ENCODE measurements around the gene IGDCC3.

Gene IGDCC3

GRCh38 chr15:65327651-65328393 lies 50.0 kb downstream of the IGDCC3 start:
- DNase-seq (ENCODE audit: low read depth): no peak

GRCh38 chr15:65326818-65327217 lies 51.0 kb downstream of the IGDCC3 start:
- DNase-seq (ENCODE audit: low read depth): no peak

- DNase-seq (ENCODE audit: low read depth): no peak
These were observed 51.7 kb downstream of the IGDCC3 start for GRCh38 chr15:65326117-65326526.

- DNase-seq (ENCODE audit: low read depth): no peak
These were observed 54.7 kb downstream of the IGDCC3 start for GRCh38 chr15:65323071-65323511.

DNA sequence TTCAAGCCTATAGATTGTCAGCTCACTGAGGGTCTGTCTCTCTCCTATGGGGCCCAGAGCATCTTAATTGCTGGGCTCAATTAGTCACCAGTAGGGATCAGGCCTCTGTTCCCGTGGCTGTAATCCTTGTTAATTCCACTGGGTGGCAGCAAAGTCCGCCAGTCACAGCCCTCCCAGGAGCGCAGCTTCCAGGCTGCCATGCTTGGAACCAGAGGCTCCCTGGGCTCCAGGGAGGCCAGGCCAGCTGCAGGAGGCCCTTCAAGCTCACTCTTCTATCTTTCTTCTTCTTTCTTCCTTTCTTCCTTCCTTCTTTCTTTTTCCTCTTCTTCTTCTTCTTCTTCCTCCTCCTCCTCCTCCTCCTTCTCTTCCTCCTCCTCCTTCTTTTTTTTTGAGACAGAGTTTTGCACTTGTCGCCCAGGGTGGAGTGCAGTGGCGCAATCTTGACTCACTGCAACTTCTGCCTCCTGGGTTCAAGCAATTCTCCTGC lies 58.9 kb downstream of the IGDCC3 start:
- DNase-seq (ENCODE audit: low read depth): no peak

GRCh38 chr15:65312400-65312916 lies 65.3 kb downstream of the IGDCC3 start:
- no peak for DNase-seq (ENCODE audit: low read depth)

GRCh38 chr15:65311760-65312159 lies 66.0 kb downstream of the IGDCC3 start:
- no peak for DNase-seq (ENCODE audit: low read depth)

DNA sequence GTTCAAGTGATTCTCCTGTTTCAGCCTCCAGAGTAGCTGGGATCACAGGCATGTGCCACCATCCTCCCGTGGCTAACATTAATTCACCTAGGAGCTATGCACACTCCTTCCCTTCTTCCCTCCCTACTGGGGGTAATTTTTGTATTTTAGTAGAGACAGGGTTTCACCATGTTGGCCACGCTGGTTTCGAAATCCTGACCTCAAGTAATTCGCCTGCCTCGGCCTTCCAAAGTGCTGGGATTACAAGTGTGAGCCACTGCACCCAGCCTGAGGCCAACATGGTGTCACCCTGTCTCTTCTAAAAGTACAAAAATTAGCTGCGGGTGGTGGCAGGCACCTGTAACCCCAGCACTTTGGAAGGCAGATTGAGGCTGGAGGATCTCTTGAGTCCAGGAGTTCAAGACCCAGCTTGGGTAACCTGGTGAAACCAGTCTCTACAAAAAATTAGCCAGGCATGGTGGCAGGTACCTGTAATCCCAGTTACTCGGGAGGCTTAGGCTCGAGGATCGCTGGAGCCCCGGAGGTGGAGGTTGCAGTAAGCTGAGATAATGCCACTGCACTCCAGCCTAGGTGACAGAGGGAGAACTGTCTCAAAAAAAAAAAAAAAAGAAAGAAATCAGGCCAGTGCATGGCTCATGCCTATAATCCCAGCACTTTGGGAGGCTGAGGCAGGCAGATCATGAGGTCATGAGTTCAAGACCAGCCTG lies 67.2 kb downstream of the IGDCC3 start:
- no peak for DNase-seq (ENCODE audit: low read depth)

- DNase-seq (ENCODE audit: low read depth): no peak
These were observed 67.9 kb downstream of the IGDCC3 start for GRCh38 chr15:65309882-65310418.

- no peak for DNase-seq (ENCODE audit: low read depth)
These were observed 69.8 kb downstream of the IGDCC3 start for GRCh38 chr15:65307978-65308377.

DNA sequence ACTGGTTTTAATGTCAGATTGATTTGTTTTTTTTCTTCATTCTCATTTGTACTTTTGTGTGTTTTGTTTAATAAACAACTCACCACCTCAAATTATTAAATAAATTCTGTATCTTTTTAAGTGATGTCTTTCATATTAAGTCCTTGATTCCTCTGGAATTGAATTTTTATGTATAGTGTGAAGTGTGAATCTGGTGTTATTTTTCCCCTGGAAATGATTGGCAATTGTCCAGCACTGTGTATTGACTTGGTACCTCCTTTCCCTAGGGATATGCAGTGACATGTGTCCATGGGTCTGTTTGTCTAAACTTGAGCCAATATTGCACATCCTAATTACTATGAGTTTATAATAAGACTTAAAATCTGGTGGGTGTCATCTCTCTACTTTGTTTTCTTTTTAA lies 71.3 kb downstream of the IGDCC3 start:
- no peak for DNase-seq (ENCODE audit: low read depth)

- DNase-seq (ENCODE audit: low read depth): no peak
These were observed 72.0 kb downstream of the IGDCC3 start for GRCh38 chr15:65305776-65306175.

GRCh38 chr15:65305150-65305758 lies 72.5 kb downstream of the IGDCC3 start:
- DNase-seq (ENCODE audit: low read depth): no peak

DNA sequence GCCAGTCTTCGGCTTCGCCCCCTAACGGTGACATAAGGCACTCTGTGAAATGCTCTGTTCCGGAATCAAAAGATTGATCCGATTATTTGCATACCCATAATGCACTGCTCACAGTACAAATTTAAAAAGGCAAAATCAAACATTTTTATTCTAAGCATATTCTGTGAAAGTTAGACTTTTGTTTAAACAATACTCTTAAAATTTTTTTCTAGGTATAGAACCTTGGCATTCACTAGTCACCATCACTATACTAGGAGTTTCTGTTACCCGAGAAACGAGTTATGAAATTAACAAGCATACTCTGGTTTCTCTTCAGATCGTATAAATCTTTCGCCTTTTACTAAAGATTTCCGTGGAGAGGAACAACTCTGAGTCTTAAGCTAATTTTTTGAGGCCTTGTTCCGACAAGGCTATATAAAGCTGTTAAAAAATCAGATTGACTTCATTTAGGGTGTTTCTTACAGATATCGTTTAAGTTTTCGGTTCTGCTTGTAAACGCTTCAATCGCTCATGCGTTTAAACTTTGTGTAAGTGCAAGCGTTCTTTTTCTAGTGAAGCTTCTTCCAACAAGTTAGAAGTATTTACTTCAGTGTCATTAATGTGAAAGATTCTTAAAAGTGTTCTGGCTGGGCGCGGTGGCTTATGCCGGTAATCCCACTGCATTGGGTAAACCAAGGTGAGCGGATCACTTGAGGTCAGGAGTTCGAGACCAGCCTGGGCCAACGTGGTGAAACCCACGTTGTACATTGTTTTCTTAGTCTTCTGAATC lies 73.2 kb downstream of the IGDCC3 start, which contains the start of gene RNU5B-1:
TSS of gene RNU5B-1 (plus strand) at position 297 of the 769 bp plus-strand sequence.
- DNase-seq (ENCODE audit: low read depth): peak; percentile 83

- DNase-seq (ENCODE audit: low read depth): no peak
These were observed 74.0 kb downstream of the IGDCC3 start for GRCh38 chr15:65303687-65304380.

- DNase-seq (ENCODE audit: low read depth): no peak
These were observed 75.7 kb downstream of the IGDCC3 start for GRCh38 chr15:65302061-65302460.

- DNase-seq (ENCODE audit: low read depth): no peak
These were observed 76.8 kb downstream of the IGDCC3 start for GRCh38 chr15:65300924-65301441.

- DNase-seq (ENCODE audit: low read depth): no peak
These were observed 79.1 kb downstream of the IGDCC3 start for GRCh38 chr15:65298731-65299130.

DNA sequence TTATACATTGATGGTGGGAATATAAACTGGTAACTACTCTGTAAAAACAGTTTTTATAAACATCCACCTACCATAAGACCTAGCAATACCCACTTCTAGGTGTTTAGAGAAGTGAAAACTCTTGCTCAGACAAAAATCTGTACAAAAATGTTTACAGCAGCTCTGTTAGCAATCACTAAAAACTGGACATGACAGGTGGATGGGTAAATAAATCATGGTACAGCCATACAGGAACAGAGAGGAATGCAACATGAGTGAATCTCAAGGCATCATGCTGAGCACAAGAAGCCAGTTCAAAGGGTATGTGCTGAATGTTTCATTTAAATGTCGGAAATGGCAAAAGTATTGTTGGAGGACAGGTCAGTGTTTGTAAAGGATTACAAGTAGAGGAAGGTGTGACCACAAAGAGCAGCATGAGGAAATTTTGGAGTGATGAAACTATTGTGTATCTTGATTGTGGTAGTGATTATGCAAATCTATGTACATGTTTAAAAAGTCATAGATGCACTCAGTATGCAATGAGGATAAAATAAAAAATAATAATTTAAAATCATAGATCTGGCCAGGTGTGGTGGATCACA lies 84.8 kb downstream of the IGDCC3 start:
- DNase-seq (ENCODE audit: low read depth): no peak

DNA sequence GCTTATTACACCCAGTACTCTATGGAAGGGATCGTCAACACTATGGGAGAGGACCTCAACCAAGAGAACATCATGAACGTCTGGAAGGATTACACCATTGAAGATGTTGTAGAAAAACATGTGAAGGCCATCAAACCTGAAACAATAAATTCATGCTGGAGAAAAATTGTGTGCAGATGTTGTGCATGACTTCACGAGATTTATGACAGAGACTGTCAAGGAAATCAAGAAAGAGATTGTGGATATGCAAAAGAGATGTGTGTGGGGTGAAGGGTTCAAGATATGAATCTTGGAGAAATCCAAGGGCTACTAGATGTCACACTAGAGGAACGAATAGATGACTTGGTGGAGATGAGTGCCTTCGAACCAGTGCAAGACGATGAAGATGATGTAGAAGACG lies 87.6 kb downstream of the IGDCC3 start:
- DNase-seq (ENCODE audit: low read depth): no peak
